NB4 (cell line): Measurements from ENCODE around the gene DNAJC27.

Source experiments
- CTCF ChIP-seq: IDR thresholded peaks from one replicate; pipeline ENCODE4 v1.5.1; 2012; ENCODE audit warnings: low read depth, low read length
- MAX ChIP-seq: IDR thresholded peaks from 2 replicates; pipeline ENCODE4 v1.6.1; 2011; ENCODE audit warnings: low read depth, low read length
- POLR2A ChIP-seq: IDR thresholded peaks from 2 replicates; pipeline ENCODE4 v1.6.1; 2011; ENCODE audit warnings: mild to moderate bottlenecking; ENCODE audit not compliant: insufficient read length; ENCODE audit errors: extremely low read depth

GRCh38 chr2:24922556-24922955 is 49.2 kb downstream of the DNAJC27 start:
- no peak for TF ChIP-seq CTCF
- no peak for TF ChIP-seq POLR2A
- no peak for TF ChIP-seq MAX
